ENCODE results near the gene ZBTB46. TPM values are rescaled to one million over a fixed set of nuclear protein-coding genes. Genes with fewer than 3 reads are reported as not detected.

ZBTB46 gene
- total RNA-seq, 1 donor from 2014 or later: 0.58 TPM

DNA sequence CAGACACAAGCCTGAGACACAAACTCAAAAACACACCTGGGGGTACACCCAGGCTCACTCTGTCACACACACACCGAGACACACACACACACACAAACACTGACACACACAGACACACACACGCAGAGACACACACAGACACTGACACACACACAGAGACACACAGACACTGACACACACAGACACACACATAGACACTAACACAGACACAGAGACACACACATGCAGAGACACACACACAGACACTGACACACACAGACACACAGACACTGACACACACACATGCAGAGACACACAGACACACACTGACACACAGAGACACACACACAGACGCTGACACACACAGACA is 15.8 kb upstream of the ZBTB46 start:
- no peak overlapping the region for H3K4me3 ChIP-seq (ENCODE audit: low read depth, low read length)
- TF ChIP-seq, protein P1, sequence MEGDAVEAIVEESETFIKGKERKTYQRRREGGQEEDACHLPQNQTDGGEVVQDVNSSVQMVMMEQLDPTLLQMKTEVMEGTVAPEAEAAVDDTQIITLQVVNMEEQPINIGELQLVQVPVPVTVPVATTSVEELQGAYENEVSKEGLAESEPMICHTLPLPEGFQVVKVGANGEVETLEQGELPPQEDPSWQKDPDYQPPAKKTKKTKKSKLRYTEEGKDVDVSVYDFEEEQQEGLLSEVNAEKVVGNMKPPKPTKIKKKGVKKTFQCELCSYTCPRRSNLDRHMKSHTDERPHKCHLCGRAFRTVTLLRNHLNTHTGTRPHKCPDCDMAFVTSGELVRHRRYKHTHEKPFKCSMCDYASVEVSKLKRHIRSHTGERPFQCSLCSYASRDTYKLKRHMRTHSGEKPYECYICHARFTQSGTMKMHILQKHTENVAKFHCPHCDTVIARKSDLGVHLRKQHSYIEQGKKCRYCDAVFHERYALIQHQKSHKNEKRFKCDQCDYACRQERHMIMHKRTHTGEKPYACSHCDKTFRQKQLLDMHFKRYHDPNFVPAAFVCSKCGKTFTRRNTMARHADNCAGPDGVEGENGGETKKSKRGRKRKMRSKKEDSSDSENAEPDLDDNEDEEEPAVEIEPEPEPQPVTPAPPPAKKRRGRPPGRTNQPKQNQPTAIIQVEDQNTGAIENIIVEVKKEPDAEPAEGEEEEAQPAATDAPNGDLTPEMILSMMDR (conservative IDR thresholded peaks at IDR 0.05; ENCODE audit: low read depth, low read length): no peak
- no peak for DNase-seq (ENCODE audit: low read depth)

DNA sequence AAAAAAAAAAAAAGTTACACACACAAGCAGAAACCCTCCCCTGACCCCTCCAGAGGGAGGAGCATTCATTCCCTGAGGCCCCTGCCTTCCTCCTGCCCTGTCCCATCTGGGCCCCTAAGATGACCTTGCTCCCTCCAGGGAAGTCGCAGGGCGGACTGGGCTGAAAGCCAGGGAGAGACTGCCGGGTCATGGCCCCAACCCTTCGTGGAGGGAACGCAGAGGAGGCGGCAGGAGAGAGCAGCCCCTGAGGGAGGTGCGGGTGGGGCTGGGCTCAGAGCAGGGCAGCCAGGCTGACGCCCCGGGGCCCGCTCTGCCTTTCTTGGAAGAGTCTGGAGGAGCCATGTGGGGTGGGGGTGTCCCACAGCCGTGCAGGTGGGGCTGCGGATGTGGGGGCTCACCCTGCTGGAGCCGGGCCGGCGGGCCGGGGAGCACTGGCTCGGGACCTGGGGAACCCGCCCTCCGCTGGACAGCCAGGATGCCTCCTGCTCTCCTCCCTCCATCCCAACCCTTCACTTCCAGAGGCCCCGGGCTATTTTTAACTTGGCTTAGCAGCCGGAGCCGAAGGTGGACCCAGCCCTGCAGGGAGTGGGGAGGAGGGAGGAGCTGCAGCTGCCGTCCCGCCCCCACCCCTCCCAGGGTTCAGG is 15.2 kb upstream of the ZBTB46 start:
- H3K4me3 ChIP-seq (ENCODE audit: low read depth, low read length): no peak overlapping the region
- TF ChIP-seq, protein P1 (conservative IDR thresholded peaks at IDR 0.05; ENCODE audit: low read depth, low read length): no peak
- DNase-seq (ENCODE audit: low read depth): no peak

DNA sequence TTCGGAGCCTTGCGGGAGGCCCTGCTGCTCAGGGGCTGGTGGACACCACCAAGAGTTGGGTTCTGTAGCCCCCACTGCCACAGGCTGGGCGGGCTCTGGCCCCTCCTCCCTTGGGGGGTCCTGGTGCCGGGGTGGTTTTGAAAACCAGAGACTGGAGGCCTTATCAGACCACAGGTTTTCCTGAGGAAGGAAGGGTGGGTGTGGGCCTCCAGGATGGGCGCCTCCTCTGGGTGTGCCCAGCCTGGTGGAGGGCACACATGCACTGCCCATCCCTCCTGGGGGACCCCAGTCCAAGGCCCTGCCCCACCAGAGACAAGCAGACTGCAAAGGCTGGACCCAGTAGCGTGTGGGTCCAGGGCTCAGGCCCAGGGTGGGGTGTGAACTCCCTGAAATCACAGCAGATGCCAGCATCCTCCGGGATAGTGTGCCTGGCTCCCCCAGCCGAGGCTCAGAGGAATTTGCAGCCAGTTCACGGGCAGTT is 13.5 kb upstream of the ZBTB46 start:
- no peak for DNase-seq (ENCODE audit: low read depth)
- TF ChIP-seq, protein P1 (conservative IDR thresholded peaks at IDR 0.05; ENCODE audit: low read depth, low read length): no peak
- no peak overlapping the region for H3K4me3 ChIP-seq (ENCODE audit: low read depth, low read length)

DNA sequence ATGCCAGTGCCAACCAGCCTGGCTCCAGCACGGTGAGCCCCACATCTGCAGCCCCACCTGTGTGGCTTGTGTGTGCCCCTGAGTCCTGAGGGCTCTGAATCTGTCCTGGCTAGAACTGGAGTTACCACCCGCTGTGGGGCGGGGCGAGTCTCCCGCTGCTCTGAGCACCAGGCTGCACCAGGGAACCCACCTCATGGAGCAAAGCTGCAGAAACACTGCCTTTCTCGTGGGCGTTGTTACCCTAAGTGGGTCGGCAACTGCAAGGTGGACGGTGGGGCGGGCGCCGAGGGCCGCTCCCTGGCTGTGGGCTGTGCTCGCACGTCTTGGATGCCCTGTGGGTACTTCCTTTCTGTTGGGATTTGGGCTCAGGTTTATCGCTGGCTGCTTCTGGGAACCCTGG is 12.7 kb upstream of the ZBTB46 start:
- DNase-seq (ENCODE audit: low read depth): no peak
- TF ChIP-seq, protein P1 (conservative IDR thresholded peaks at IDR 0.05; ENCODE audit: low read depth, low read length): no peak
- no peak overlapping the region for H3K4me3 ChIP-seq (ENCODE audit: low read depth, low read length)

DNA sequence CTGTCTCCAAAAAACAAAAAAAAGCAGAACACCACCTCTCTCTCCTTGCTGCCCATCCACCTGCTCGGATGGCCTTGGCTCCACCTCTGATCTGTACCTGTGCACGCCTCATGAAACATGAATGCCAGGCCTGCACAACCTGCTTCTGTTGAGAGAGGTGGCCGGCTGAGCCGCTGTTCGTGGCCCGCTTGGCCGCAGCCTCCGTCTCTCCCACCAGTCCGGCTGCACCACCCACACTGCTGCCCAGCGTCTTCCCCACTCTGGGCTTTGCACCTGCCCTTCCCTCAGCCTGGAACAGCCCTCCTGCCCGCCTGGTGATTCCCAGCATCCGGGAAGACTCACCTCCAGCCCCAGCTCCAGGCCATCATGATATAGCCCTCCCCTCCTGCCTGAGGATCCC is 12.2 kb upstream of the ZBTB46 start:
- no peak overlapping the region for H3K4me3 ChIP-seq (ENCODE audit: low read depth, low read length)
- TF ChIP-seq, protein P1 (conservative IDR thresholded peaks at IDR 0.05; ENCODE audit: low read depth, low read length): no peak
- DNase-seq (ENCODE audit: low read depth): no peak

DNA sequence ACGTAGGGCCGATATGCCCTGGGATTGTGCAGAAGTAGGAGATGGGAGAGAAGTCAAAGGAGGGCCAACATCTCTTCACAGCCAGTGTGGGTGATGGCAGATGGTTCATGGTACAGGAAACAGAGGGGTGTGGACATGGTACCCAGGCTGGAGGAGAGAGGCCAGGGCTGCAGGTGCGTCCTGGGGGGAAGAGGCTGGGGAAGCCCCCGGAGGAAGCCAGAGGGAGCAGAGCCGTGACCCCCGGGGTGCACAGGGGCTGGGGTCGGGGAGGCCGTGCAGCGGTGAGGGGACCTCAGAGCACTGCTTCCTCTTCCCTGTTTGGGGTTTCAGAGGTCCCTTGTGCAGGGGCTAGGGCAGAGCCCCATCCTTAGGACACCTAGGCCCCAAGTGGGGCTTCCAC is 11.2 kb upstream of the ZBTB46 start:
- no peak overlapping the region for H3K4me3 ChIP-seq (ENCODE audit: low read depth, low read length)
- DNase-seq (ENCODE audit: low read depth): no peak
- TF ChIP-seq, protein P1 (conservative IDR thresholded peaks at IDR 0.05; ENCODE audit: low read depth, low read length): no peak

DNA sequence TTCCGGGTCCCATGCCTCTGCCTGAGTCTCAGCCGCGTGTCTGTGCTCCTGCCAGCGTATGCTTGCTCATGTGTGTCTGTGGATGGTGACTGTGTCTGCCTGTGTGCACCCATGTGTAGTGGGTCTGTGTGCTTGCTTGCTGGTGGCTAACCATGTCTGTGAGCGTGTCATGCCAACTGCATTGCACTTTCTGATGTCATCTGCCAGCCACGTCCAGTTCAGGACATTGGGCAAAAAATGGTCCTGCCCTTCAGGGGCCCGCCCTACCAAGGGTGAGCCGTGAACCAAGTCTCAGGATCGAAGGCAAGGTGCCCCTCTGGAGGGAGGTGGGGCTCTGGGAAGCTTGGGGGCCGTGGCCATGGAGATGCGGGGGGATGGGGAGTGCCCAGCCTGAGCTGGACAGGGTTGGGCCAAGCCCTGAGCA is 9.4 kb upstream of the ZBTB46 start:
- no peak for DNase-seq (ENCODE audit: low read depth)
- no peak overlapping the region for H3K4me3 ChIP-seq (ENCODE audit: low read depth, low read length)
- TF ChIP-seq, protein P1 (conservative IDR thresholded peaks at IDR 0.05; ENCODE audit: low read depth, low read length): no peak

Data from epithelial cell of proximal tubule (primary cell).